Thyroid gland (tissue), 4 donors: Measurements from ENCODE around the gene ADGRB3.

Experiments
- POLR2A ChIP-seq, 2 donors: fragments of 450-650 bp; IDR thresholded peaks; one replicate each; pipeline ENCODE4 v1.6.1; 2017; ENCODE audit warnings: antibody characterized with exemption in 2 of 2, mild to moderate bottlenecking in 2 of 2, moderate library complexity in 1 of 2
- TF ChIP-seq, protein P1 (sequence below), 6 experiments: fragments of 200-600 bp in 3 of 6; fragments of 450-650 bp in 3 of 6; sonication (generic) in 3 of 6; IDR thresholded peaks; one replicate each; pipeline ENCODE4 v1.5.1; 2016 to 2019; ENCODE audit warnings: antibody characterized with exemption in 6 of 6, mild to moderate bottlenecking in 2 of 6, inconsistent platforms in 1 of 6, moderate library complexity in 1 of 6

DNA sequence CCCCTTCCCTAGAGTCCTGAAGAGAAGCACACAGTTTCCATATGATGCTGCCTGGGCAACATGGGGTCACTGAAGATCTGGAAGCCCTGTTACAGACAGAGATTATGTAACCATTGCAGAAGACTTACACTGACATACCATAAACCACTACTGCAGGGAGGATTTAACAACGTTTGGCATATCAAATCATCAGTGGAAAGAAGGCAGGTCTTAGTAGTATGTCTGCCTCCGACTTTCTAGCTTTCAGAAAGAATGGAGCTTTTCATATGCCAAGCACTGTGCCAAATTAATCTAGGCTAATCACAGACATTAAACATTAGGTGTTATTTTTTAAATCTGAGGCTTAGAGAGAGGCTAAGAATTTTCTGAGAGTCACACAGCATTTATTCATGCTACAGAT, 144.3 kb downstream of the ADGRB3 start:
- TF ChIP-seq, protein P1, sequence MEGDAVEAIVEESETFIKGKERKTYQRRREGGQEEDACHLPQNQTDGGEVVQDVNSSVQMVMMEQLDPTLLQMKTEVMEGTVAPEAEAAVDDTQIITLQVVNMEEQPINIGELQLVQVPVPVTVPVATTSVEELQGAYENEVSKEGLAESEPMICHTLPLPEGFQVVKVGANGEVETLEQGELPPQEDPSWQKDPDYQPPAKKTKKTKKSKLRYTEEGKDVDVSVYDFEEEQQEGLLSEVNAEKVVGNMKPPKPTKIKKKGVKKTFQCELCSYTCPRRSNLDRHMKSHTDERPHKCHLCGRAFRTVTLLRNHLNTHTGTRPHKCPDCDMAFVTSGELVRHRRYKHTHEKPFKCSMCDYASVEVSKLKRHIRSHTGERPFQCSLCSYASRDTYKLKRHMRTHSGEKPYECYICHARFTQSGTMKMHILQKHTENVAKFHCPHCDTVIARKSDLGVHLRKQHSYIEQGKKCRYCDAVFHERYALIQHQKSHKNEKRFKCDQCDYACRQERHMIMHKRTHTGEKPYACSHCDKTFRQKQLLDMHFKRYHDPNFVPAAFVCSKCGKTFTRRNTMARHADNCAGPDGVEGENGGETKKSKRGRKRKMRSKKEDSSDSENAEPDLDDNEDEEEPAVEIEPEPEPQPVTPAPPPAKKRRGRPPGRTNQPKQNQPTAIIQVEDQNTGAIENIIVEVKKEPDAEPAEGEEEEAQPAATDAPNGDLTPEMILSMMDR (IDR thresholded peaks at IDR 0.05): no peak
- TF ChIP-seq POLR2A (IDR thresholded peaks at IDR 0.05): no peak
